Activated T-cell treated with anti-CD3 and anti-CD28 coated beads, Interleukin-2, amount 50 U/mL, for 48 hours (primary cell): ENCODE measurements around the gene TTC21A.
"Not testable (repeated sequence)": the region's sequence is repeated elsewhere in the genome, so short reads cannot be mapped to it uniquely, and the experiment has no call there.

ENCODE experiments used
- DNase-seq, 2 experiments: peaks; one replicate each; pipeline ENCODE4 v3.0.0-alpha.2; 2020

The TTC21A gene

GRCh38 chr3:39150803-39151631, 43.5 kb downstream of the TTC21A start:
- DNase-seq, result peak; percentile 82 to 85

- DNase-seq, result no peak
Measured at GRCh38 chr3:39153977-39154279, 46.4 kb downstream of the TTC21A start.

GRCh38 chr3:39154280-39155021, 47.0 kb downstream of the TTC21A start:
- DNase-seq, result no peak

- no peak for DNase-seq
Measured at GRCh38 chr3:39156421-39156820, 48.9 kb downstream of the TTC21A start.

GRCh38 chr3:39157359-39157758, 49.9 kb downstream of the TTC21A start:
- no peak for DNase-seq

GRCh38 chr3:39158148-39158715, 50.8 kb downstream of the TTC21A start:
- no peak for DNase-seq

- DNase-seq, result no peak
Measured at GRCh38 chr3:39164414-39164813, 56.9 kb downstream of the TTC21A start.

- DNase-seq, result no peak
Measured at GRCh38 chr3:39165518-39165917, 58.0 kb downstream of the TTC21A start.

GRCh38 chr3:39166134-39166710, 58.7 kb downstream of the TTC21A start:
- DNase-seq, result no peak

GRCh38 chr3:39166932-39167532, 59.6 kb downstream of the TTC21A start:
- DNase-seq, result no peak

- no peak for DNase-seq
Measured at GRCh38 chr3:39168156-39168780, 60.8 kb downstream of the TTC21A start.

- no peak for DNase-seq
Measured at GRCh38 chr3:39169712-39170111, 62.2 kb downstream of the TTC21A start.

- no peak for DNase-seq
Measured at GRCh38 chr3:39170461-39170860, 63.0 kb downstream of the TTC21A start.

GRCh38 chr3:39170877-39171276, 63.4 kb downstream of the TTC21A start:
- not testable (repeated sequence) for DNase-seq

- no peak for DNase-seq
Measured at GRCh38 chr3:39171860-39172259, 64.4 kb downstream of the TTC21A start.

GRCh38 chr3:39173318-39174125, 66.0 kb downstream of the TTC21A start:
- DNase-seq, result no peak

GRCh38 chr3:39176025-39176714, 68.7 kb downstream of the TTC21A start:
- no peak for DNase-seq

- peak; percentile 84 to 86 for DNase-seq
Measured at GRCh38 chr3:39177708-39178332, 70.3 kb downstream of the TTC21A start.

- DNase-seq, result no peak
Measured at GRCh38 chr3:39178553-39178952, 71.1 kb downstream of the TTC21A start.

GRCh38 chr3:39180183-39180545, 72.7 kb downstream of the TTC21A start:
- DNase-seq, result peak in 1 of 2 experiments; percentile 51
